IMR-90 (cell line): ENCODE data around the gene METTL2A. TPM values are rescaled to one million over a fixed set of nuclear protein-coding genes. Genes with fewer than 3 reads are reported as not detected.
"Not testable (repeated sequence)": the region's sequence is repeated elsewhere in the genome, so short reads cannot be mapped to it uniquely, and the experiment has no call there.

ENCODE experiments used
- ATAC-seq: fragments of 200-7000 bp; cut with Tn5 transposase; 2 replicates; pipeline ENCODE4 v1.9.1; 2020; ENCODE audit warnings: low read depth, mild to moderate bottlenecking, moderate library complexity
- BruUV-seq: library from RNA; stranded (reverse); fragments of 400-500 nt; replicated peaks from 2 replicates; lab custom pipeline; 2021; lab: Mats Ljungman, UMichigan
- CTCF ChIA-PET: fragments of 300-600 bp; formaldehyde crosslinking; extraction: SDS; loops from one replicate; lab custom pipeline; 2021; ENCODE audit warnings: antibody characterized with exemption; lab: Yijun Ruan, JAX
- POLR2A ChIA-PET: fragments of 300-600 bp; sonication (Branson Sonifier 250); formaldehyde crosslinking; loops from one replicate; lab custom pipeline; 2022; ENCODE audit warnings: antibody characterized with exemption; ENCODE audit not compliant: unreplicated experiment; lab: Charles Lee
- DNase-seq: peaks from one replicate; pipeline ENCODE4 v3.0.0; 2013
- H2AFZ ChIP-seq: replicated peaks from 2 replicates; pipeline ENCODE3; 2013; ENCODE audit warnings: low read length, mild to moderate bottlenecking; ENCODE audit not compliant: poor library complexity
- H2AK5ac ChIP-seq: 2 replicates; pipeline ENCODE4 v1.6.1; 2013; ENCODE audit warnings: low read depth, low read length, inconsistent platforms
- H2AK9ac ChIP-seq: replicated peaks from 2 replicates; pipeline ENCODE3; 2013; ENCODE audit warnings: mild to moderate bottlenecking, low read depth, low read length, moderate library complexity; ENCODE audit not compliant: poor library complexity
- H2BK120ac ChIP-seq: 2 replicates; pipeline ENCODE4 v1.6.1; 2013; ENCODE audit warnings: low read depth, low read length, inconsistent platforms
- H2BK15ac ChIP-seq: 3 replicates; pipeline ENCODE4 v1.6.1; 2013; ENCODE audit warnings: low read depth, low read length, inconsistent platforms
- H2BK20ac ChIP-seq: 2 replicates; pipeline ENCODE4 v1.6.1; 2013; ENCODE audit warnings: low read depth, mild to moderate bottlenecking, inconsistent platforms, low read length, moderate library complexity
- H2BK5ac ChIP-seq: 2 replicates; pipeline ENCODE4 v1.6.1; 2013; ENCODE audit warnings: mild to moderate bottlenecking, low read depth, low read length, inconsistent platforms; ENCODE audit not compliant: poor library complexity, severe bottlenecking
- H3K14ac ChIP-seq: replicated peaks from 2 replicates; pipeline ENCODE4 v1.6.1; 2013; ENCODE audit warnings: low read depth, low read length, inconsistent platforms
- H3K18ac ChIP-seq: 2 replicates; pipeline ENCODE4 v1.6.1; 2013; ENCODE audit warnings: low read depth, low read length, control low read depth
- H3K23ac ChIP-seq: 2 replicates; pipeline ENCODE4 v1.6.1; 2013; ENCODE audit warnings: low read depth, low read length, inconsistent platforms
- H3K27ac ChIP-seq: 2 replicates; pipeline ENCODE4 v1.5.1; 2013; ENCODE audit warnings: mild to moderate bottlenecking, control low read depth, low read length; ENCODE audit not compliant: insufficient read depth
- H3K27me3 ChIP-seq: 2 replicates; pipeline ENCODE4 v1.6.1; 2013; ENCODE audit warnings: low read length; ENCODE audit not compliant: control insufficient read depth, insufficient read depth
- H3K36me3 ChIP-seq: 2 replicates; pipeline ENCODE4 v1.6.1; 2013; ENCODE audit warnings: low read length, mixed read lengths; ENCODE audit not compliant: control insufficient read depth, insufficient read depth
- H3K4ac ChIP-seq: 2 replicates; pipeline ENCODE4 v1.6.1; 2013; ENCODE audit warnings: low read depth, low read length, inconsistent platforms
- H3K4me1 ChIP-seq: 2 replicates; pipeline ENCODE4 v1.6.1; 2013; ENCODE audit warnings: low read length, mixed read lengths; ENCODE audit not compliant: control insufficient read depth, insufficient read depth
- H3K4me2 ChIP-seq: 2 replicates; pipeline ENCODE4 v1.6.1; 2013; ENCODE audit warnings: low read depth, mild to moderate bottlenecking, control low read depth, low read length, moderate library complexity
- H3K4me3 ChIP-seq: 2 replicates; pipeline ENCODE4 v1.5.1; 2013; ENCODE audit warnings: low read depth, mild to moderate bottlenecking, control low read depth, low read length, moderate library complexity; ENCODE audit not compliant: insufficient read depth
- H3K56ac ChIP-seq: 2 replicates; pipeline ENCODE4 v1.6.1; 2013; ENCODE audit warnings: low read length, inconsistent platforms; ENCODE audit not compliant: insufficient read depth; ENCODE audit errors: extremely low read depth
- H3K79me1 ChIP-seq, 2 experiments: 2 replicates each; pipeline ENCODE4 v1.6.1; 2013; ENCODE audit warnings: low read length in 2 of 2, inconsistent platforms in 1 of 2, low read depth in 1 of 2
- H3K9ac ChIP-seq: 2 replicates; pipeline ENCODE4 v1.6.1; 2013; ENCODE audit warnings: low read depth, low read length, control low read depth
- H3K9me1 ChIP-seq: 2 replicates; pipeline ENCODE4 v1.6.1; 2013; ENCODE audit warnings: low read length, inconsistent platforms; ENCODE audit not compliant: insufficient read depth
- H3K9me3 ChIP-seq: 2 replicates; pipeline ENCODE4 v1.6.1; 2013; ENCODE audit warnings: low read length; ENCODE audit not compliant: control insufficient read depth, insufficient read depth
- H4K20me1 ChIP-seq: 2 replicates; pipeline ENCODE4 v1.6.1; 2013; ENCODE audit warnings: low read length, inconsistent platforms; ENCODE audit not compliant: insufficient read depth
- H4K5ac ChIP-seq: 2 replicates; pipeline ENCODE4 v1.6.1; 2013; ENCODE audit warnings: mild to moderate bottlenecking, low read depth, low read length, control low read depth
- H4K8ac ChIP-seq, 2 experiments: 2 replicates each; pipeline ENCODE4 v1.6.1; 2013; ENCODE audit warnings: low read depth in 2 of 2, low read length in 2 of 2, control low read depth in 1 of 2, inconsistent platforms in 1 of 2
- H4K91ac ChIP-seq: 2 replicates; pipeline ENCODE4 v1.6.1; 2013; ENCODE audit warnings: low read depth, low read length, inconsistent platforms; ENCODE audit not compliant: insufficient read depth
- WGBS, 2 experiments: methylation state at CpG; one replicate each; pipeline versions ENCODE4 v1.1.5 to v1.1.7; 2013; ENCODE audit warnings: missing lambda C conversion rate in 2 of 2; ENCODE audit not compliant: insufficient read length in 1 of 2; ENCODE audit errors: extremely low coverage in 2 of 2; 5-methylcytosine and 5-hydroxymethylcytosine counted together
- dilution Hi-C: fragments of 300-500 bp; cut with HindIII; formaldehyde crosslinking; loops from one replicate; pipeline ENCODE4 v1.14.3; 2018; ENCODE audit warnings: low sequenced_read_pairs; ENCODE audit not compliant: unreplicated experiment
- in situ Hi-C: fragments of 300-500 bp; cut with MboI; formaldehyde crosslinking; loops from 3 replicates; pipeline ENCODE4 v1.14.3; 2019; ENCODE audit warnings: low sequenced_read_pairs, inconsistent platforms, mixed read lengths
- intact Hi-C: fragments of 100-400 bp; cut with micrococcal nuclease; formaldehyde crosslinking; loops from 2 replicates; pipeline ENCODE4 v1.10.0; 2022
- polyA plus RNA-seq, 3 experiments: library from polyadenylated mRNA; depleted of rRNA; stranded (reverse); fragments of >200 nt; gene quantifications; 2 replicates each; pipeline ENCODE4 v1.2.3, GENCODE V29; 2012; ENCODE audit warnings: low replicate concordance in 1 of 3
- total RNA-seq: library from RNA; depleted of rRNA; stranded (reverse); fragments of >200 nt; gene quantifications from 2 replicates; pipeline ENCODE4 v1.2.3, GENCODE V29; 2012

The METTL2A gene
- total and polyA plus RNA-seq, 2 of the 4 experiments (the other 2 are of a cell fraction): 12.0 to 24.6 TPM

- H3K9me1 ChIP-seq, in situ Hi-C loops, H3K4me3 ChIP-seq, H3K23ac ChIP-seq, H3K27ac ChIP-seq, H3K27me3 ChIP-seq, H4K20me1 ChIP-seq, H3K9ac ChIP-seq, H2AK5ac ChIP-seq, POLR2A ChIA-PET, dilution Hi-C loops, H3K4me1 ChIP-seq, H3K18ac ChIP-seq, H2BK20ac ChIP-seq, H4K8ac ChIP-seq, ATAC-seq, intact Hi-C loops, H3K4me2 ChIP-seq, H3K4ac ChIP-seq, H2AFZ ChIP-seq, H2BK15ac ChIP-seq, DNase-seq, BruUV-seq, H3K79me1 ChIP-seq, H3K56ac ChIP-seq, H3K9me3 ChIP-seq, H4K91ac ChIP-seq, H2AK9ac ChIP-seq, H2BK120ac ChIP-seq, CTCF ChIA-PET, H3K14ac ChIP-seq, H4K5ac ChIP-seq, H2BK5ac ChIP-seq, H3K36me3 ChIP-seq: not testable (repeated sequence)
- WGBS, 2 experiments: no CpG with 5 or more reads among the region's 3 CpGs
Measured at GRCh38 chr17:62454111-62454510, 30.4 kb downstream of the METTL2A start.
